HEK293 (cell line): ENCODE measurements around the gene AKR1A1.

Experiments used
- CTCF ChIA-PET: fragments of 350-600 bp; formaldehyde crosslinking; extraction: SDS; loops from one replicate; lab custom pipeline; 2021; ENCODE audit warnings: antibody characterized with exemption; lab: Yijun Ruan, JAX
- POLR2A ChIA-PET: fragments of 300-600 bp; formaldehyde crosslinking; extraction: SDS; loops from one replicate; lab custom pipeline; 2020; ENCODE audit warnings: antibody characterized with exemption, inconsistent platforms; lab: Yijun Ruan, JAX
- H3K27ac ChIP-seq: fragments of 200-500 bp; sonication (Bioruptor generic); 2 replicates; pipeline ENCODE4 v1.5.1; 2014; ENCODE audit warnings: low read depth, low read length, control low read depth, inconsistent platforms; ENCODE audit errors: extremely low read depth
- H3K36me3 ChIP-seq, 2 experiments: fragments of 200-500 bp in 1 of 2; sonication (Bioruptor generic) in 1 of 2; 1 replicate in 1 of 2; 2 replicates in 1 of 2; pipeline ENCODE4 v1.5.1; 2014 to 2017; ENCODE audit warnings: inconsistent platforms in 2 of 2, low read length in 2 of 2; ENCODE audit not compliant: control insufficient read depth in 2 of 2, insufficient read depth in 1 of 2
- H3K4me1 ChIP-seq: fragments of 200-500 bp; sonication (Bioruptor generic); 2 replicates; pipeline ENCODE4 v1.5.1; 2014; ENCODE audit warnings: mild to moderate bottlenecking, low read length, inconsistent platforms; ENCODE audit not compliant: control insufficient read depth, insufficient read depth
- H3K4me3 ChIP-seq: 2 replicates; pipeline ENCODE4 v1.5.1; 2011; ENCODE audit warnings: low read depth, mild to moderate bottlenecking, control low read depth, low read length, moderate library complexity
- H3K9me3 ChIP-seq: fragments of 200-500 bp; sonication (Bioruptor generic); 2 replicates; pipeline ENCODE4 v1.5.1; 2014; ENCODE audit warnings: low read depth, low read length, inconsistent platforms; ENCODE audit not compliant: control insufficient read depth, insufficient read depth
- KLF17 ChIP-seq: fragments of 450-650 bp; formaldehyde crosslinking; IDR thresholded peaks from 2 replicates; pipeline ENCODE4 v1.5.1; 2016; ENCODE audit warnings: missing biosample characterization, missing genetic modification characterization
- SP3 ChIP-seq: fragments of 450-650 bp; formaldehyde crosslinking; IDR thresholded peaks from 2 replicates; pipeline ENCODE4 v1.5.1; 2016; ENCODE audit warnings: missing biosample characterization, missing genetic modification characterization
- TSHZ1 ChIP-seq: fragments of 450-650 bp; formaldehyde crosslinking; IDR thresholded peaks from 2 replicates; pipeline ENCODE4 v1.5.1; 2016; ENCODE audit warnings: missing biosample characterization, missing genetic modification characterization, borderline replicate concordance
- WT1 ChIP-seq: fragments of 450-650 bp; formaldehyde crosslinking; IDR thresholded peaks from 2 replicates; pipeline ENCODE4 v1.5.1; 2016; ENCODE audit warnings: missing biosample characterization, missing genetic modification characterization
- ZBTB11 ChIP-seq: fragments of 450-650 bp; formaldehyde crosslinking; conservative IDR thresholded peaks from 2 replicates; pipeline ENCODE4 v1.5.1; 2016; ENCODE audit warnings: low read depth, missing biosample characterization, missing genetic modification characterization
- ZNF23 ChIP-seq: fragments of 450-650 bp; formaldehyde crosslinking; IDR thresholded peaks from 2 replicates; pipeline ENCODE4 v1.5.1; 2016; ENCODE audit warnings: missing biosample characterization, missing genetic modification characterization, borderline replicate concordance
- ZNF274 ChIP-seq, 2 experiments: fragments of 200-500 bp in 1 of 2; fragments of 450-650 bp in 1 of 2; sonication (Bioruptor generic) in 1 of 2; formaldehyde crosslinking in 1 of 2; IDR thresholded peaks; 2 replicates each; pipeline versions ENCODE4 v1.5.1 to v1.6.1; 2014 to 2016; ENCODE audit warnings: borderline replicate concordance in 1 of 2, inconsistent platforms in 1 of 2, low read length in 1 of 2, missing biosample characterization in 1 of 2, missing genetic modification characterization in 1 of 2
- ZNF398 ChIP-seq: fragments of 450-650 bp; formaldehyde crosslinking; IDR thresholded peaks from 2 replicates; pipeline ENCODE4 v1.5.1; 2017; ENCODE audit warnings: missing biosample characterization, missing genetic modification characterization
- ZNF518A ChIP-seq: fragments of 450-650 bp; formaldehyde crosslinking; conservative IDR thresholded peaks from 2 replicates; pipeline ENCODE4 v1.5.1; 2016; ENCODE audit warnings: low read depth, missing biosample characterization, missing genetic modification characterization
- ZNF529 ChIP-seq: fragments of 450-650 bp; formaldehyde crosslinking; IDR thresholded peaks from 2 replicates; pipeline ENCODE4 v1.5.1; 2017; ENCODE audit warnings: missing genetic modification characterization, missing biosample characterization; ENCODE audit not compliant: insufficient replicate concordance
- ZNF629 ChIP-seq: fragments of 450-650 bp; formaldehyde crosslinking; IDR thresholded peaks from 2 replicates; pipeline ENCODE4 v1.5.1; 2017; ENCODE audit warnings: missing biosample characterization, missing genetic modification characterization
- ZNF654 ChIP-seq: fragments of 450-650 bp; formaldehyde crosslinking; IDR thresholded peaks from 2 replicates; pipeline ENCODE4 v1.5.1; 2016; ENCODE audit warnings: low read depth, missing biosample characterization, missing genetic modification characterization
- ZNF777 ChIP-seq: fragments of 450-650 bp; formaldehyde crosslinking; IDR thresholded peaks from 2 replicates; pipeline ENCODE4 v1.5.1; 2017; ENCODE audit warnings: missing biosample characterization, missing genetic modification characterization, borderline replicate concordance
- ZXDB ChIP-seq: fragments of 450-650 bp; formaldehyde crosslinking; IDR thresholded peaks from 2 replicates; pipeline ENCODE4 v1.5.1; 2016; ENCODE audit warnings: missing biosample characterization, missing genetic modification characterization

Gene AKR1A1

GRCh38 chr1:45584351-45585109 is 33.9 kb downstream of the AKR1A1 start (continued):
- TF ChIP-seq ZBTB11 (peak; percentile 87), ZNF398 (tag by site-specific recombination) (peak; percentile 62), ZNF654 (tag by site-specific recombination) (no peak), KLF17 (tag by site-specific recombination) (no peak), ZNF23 (tag by site-specific recombination) (no peak), TSHZ1 (tag by site-specific recombination) (peak; percentile 6; the same call in 1 of the 2 replicates), SP3 (tag by site-specific recombination) (peak; percentile 60; the same call in 1 of the 2 replicates), ZNF629 (tag by site-specific recombination) (peak; percentile 45)

- Histone ChIP-seq H3K36me3 (peaks cover 0 to 24% of the 10 kb centered on the region in 2 experiments; a peak in 2 of 3 replicates), H3K4me1 (no peaks in the 10 kb centered on the region), H3K27ac (peak overlapping the region; percentile 90), H3K4me3 (peak overlapping the region; percentile 79), H3K9me3 (no peaks in the 10 kb centered on the region)
- CTCF ChIA-PET: interaction anchor here (0.6 to 9.6 kb wide), 4 partner anchors 10 to 907 kb away, joined by 3 to 71 read pairs (median 4); no protein-coding TSS in a partner anchor
- POLR2A ChIA-PET: interaction anchor here (0.6 to 3.2 kb wide), 18 partner anchors 9 to 863 kb away, joined by 3 to 56 read pairs (median 4); partner anchors contain the start of genes AKR1A1, GPBP1L1, MUTYH and PRDX1
- TF ChIP-seq ZXDB (tag by site-specific recombination) (no peak), ZNF777 (tag by site-specific recombination) (no peak), WT1 (tag by site-specific recombination) (0 out of 2 replicates have a peak, but pooled peaks have one; percentile 1), ZNF274 (IDR thresholded peaks at IDR 0.05; ENCODE audit: low read length) (no peak), ZNF274 (tag by site-specific recombination; IDR thresholded peaks at IDR 0.05; ENCODE audit: borderline replicate concordance) (no peak), ZNF518A (no peak), TSHZ1 (tag by site-specific recombination) (no peak), ZNF529 (no peak)
Measured at GRCh38 chr1:45585110-45585426, 34.4 kb downstream of the AKR1A1 start.
